HEK293 (cell line): ENCODE measurements around the gene EPN2.

Experiments used
- CTCF ChIP-seq: fragments of 450-650 bp; formaldehyde crosslinking; IDR thresholded peaks from 2 replicates; pipeline ENCODE4 v1.5.1; 2016; ENCODE audit warnings: missing biosample characterization, missing genetic modification characterization
- HOXA7 ChIP-seq: sonication (generic); formaldehyde crosslinking; IDR thresholded peaks from 2 replicates; pipeline ENCODE4 v1.8.1; 2022; ENCODE audit warnings: missing genetic modification reagents, borderline replicate concordance
- INSM2 ChIP-seq: fragments of 450-650 bp; formaldehyde crosslinking; IDR thresholded peaks from 2 replicates; pipeline ENCODE4 v1.5.1; 2016; ENCODE audit warnings: missing biosample characterization, missing genetic modification characterization
- KLF17 ChIP-seq: fragments of 450-650 bp; formaldehyde crosslinking; IDR thresholded peaks from 2 replicates; pipeline ENCODE4 v1.5.1; 2016; ENCODE audit warnings: missing biosample characterization, missing genetic modification characterization
- PBX3 ChIP-seq: sonication (generic); formaldehyde crosslinking; IDR thresholded peaks from 2 replicates; pipeline ENCODE4 v1.8.1; 2022; ENCODE audit warnings: mild to moderate bottlenecking, moderate library complexity, missing genetic modification reagents
- YY1 ChIP-seq: fragments of 450-650 bp; formaldehyde crosslinking; IDR thresholded peaks from 2 replicates; pipeline ENCODE4 v1.5.1; 2018; ENCODE audit warnings: missing biosample characterization, missing genetic modification characterization
- ZNF146 ChIP-seq: fragments of 450-650 bp; formaldehyde crosslinking; IDR thresholded peaks from 2 replicates; pipeline ENCODE4 v1.5.1; 2016; ENCODE audit warnings: missing biosample characterization, missing genetic modification characterization
- ZNF24 ChIP-seq: fragments of 450-650 bp; formaldehyde crosslinking; IDR thresholded peaks from 2 replicates; pipeline ENCODE4 v1.5.1; 2016; ENCODE audit warnings: missing biosample characterization, missing genetic modification characterization
- ZNF280D ChIP-seq: fragments of 450-650 bp; formaldehyde crosslinking; IDR thresholded peaks from 2 replicates; pipeline ENCODE4 v1.5.1; 2016; ENCODE audit warnings: missing biosample characterization, missing genetic modification characterization
- ZNF785 ChIP-seq: fragments of 450-650 bp; formaldehyde crosslinking; IDR thresholded peaks from 2 replicates; pipeline ENCODE4 v1.5.1; 2016; ENCODE audit warnings: missing biosample characterization, missing genetic modification characterization

GRCh38 chr17:19381741-19382444 is 144.7 kb downstream of the EPN2 start:
- TF ChIP-seq KLF17 (tag by site-specific recombination) (no peak), CTCF (tag by site-specific recombination) (no peak), INSM2 (tag by site-specific recombination) (no peak), HOXA7 (CRISPR knock-in tag) (no peak), ZNF280D (no peak), ZNF24 (tag by site-specific recombination) (no peak), ZNF785 (tag by site-specific recombination) (no peak), PBX3 (CRISPR knock-in tag) (no peak), YY1 (no peak), ZNF146 (tag by site-specific recombination) (no peak)
